Germinal center (tissue), 1 donor: Measurements from ENCODE around the gene RPL18.
"Not testable (repeated sequence)": the region's sequence is repeated elsewhere in the genome, so short reads cannot be mapped to it uniquely, and the experiment has no call there.

Experiments
- DNase-seq: peaks from one replicate; pipeline ENCODE4 v3.0.0; 2012; ENCODE audit warnings: mixed read lengths, low spot score

RPL18 gene

GRCh38 chr19:48582168-48582567 is 36.8 kb downstream of the RPL18 start:
- no peak for DNase-seq

GRCh38 chr19:48578891-48579290 is 40.1 kb downstream of the RPL18 start:
- no peak for DNase-seq

GRCh38 chr19:48577908-48578307 is 41.1 kb downstream of the RPL18 start:
- not testable (repeated sequence) for DNase-seq

- no peak for DNase-seq
Observed at GRCh38 chr19:48575931-48576622, 42.9 kb downstream of the RPL18 start.

GRCh38 chr19:48573163-48573505 is 45.8 kb downstream of the RPL18 start:
- no peak for DNase-seq

GRCh38 chr19:48571378-48572162 is 47.4 kb downstream of the RPL18 start:
- DNase-seq = no peak

- DNase-seq = no peak
Observed at GRCh38 chr19:48569814-48570213, 49.2 kb downstream of the RPL18 start.

GRCh38 chr19:48568345-48568886 is 50.6 kb downstream of the RPL18 start:
- DNase-seq = no peak
